ENCODE measurements around the gene CCDC102A. TPM values are rescaled to one million over a fixed set of nuclear protein-coding genes. Genes with fewer than 3 reads are reported as not detected.
"Not testable (repeated sequence)": the region's sequence is repeated elsewhere in the genome, so short reads cannot be mapped to it uniquely, and the experiment has no call there.

The CCDC102A gene
- total RNA-seq, result 10 to 100 TPM; 16.9 to 18.3 TPM
- long read RNA-seq, donor 1, transcript CCDC102A-201 (9 exons, 2,463 nt), result major isoform, 27 of 38 reads
- long read RNA-seq, donor 1, partial matches to known transcripts, result 7 of 38 reads
- long read RNA-seq, donor 1, other reads (novel, unspliced or antisense), result 3 of 38 reads
- long read RNA-seq, donor 2, partial matches to known transcripts, result 6 of 6 reads
- long read RNA-seq, donor 2, other reads (novel, unspliced or antisense), result 0 of 6 reads

DNA sequence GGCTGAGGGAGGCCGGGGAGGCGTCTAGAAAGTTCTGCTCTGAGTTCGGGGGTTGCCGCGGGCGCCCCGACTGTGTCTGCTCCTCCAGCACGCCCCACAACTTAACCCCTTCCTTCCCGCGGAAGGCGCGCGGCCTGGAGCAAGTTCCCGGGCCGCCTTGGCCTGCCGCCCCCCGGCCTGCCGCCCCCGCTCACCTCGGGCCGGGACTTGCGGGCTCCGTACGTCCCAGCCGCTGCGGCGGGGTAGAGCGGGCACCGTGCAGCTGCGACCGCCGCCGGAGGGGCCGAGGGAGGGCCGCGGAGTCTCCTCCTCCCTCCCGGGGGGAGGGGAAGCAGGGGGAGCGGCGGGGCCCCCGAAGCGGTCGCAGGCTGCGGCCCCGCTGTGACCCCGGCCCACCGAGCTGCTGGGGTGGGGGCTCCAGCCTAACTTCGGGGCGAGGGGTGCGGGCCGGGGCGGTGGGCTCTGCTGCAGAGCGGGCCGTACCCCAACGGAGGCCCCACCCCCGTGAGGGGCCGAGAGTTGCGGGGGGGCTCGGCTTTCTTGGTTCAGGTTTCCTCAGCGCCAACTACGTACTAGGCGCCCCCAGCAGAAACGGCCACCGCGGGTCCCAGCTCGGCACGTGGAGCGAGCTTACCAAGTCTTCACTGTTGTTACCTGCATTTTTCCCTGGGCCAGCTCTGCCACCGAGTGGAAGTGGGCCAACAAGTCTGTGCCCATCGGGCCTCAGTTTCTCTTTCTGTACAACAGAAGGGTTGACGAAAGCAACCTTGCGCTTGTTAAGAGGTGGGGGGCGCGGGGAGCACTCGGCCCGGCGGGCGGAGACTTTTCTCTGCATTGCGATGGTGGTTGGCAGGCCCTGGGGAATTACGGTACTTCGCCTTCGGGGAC, at the start of gene CCDC102A:
Gene CCDC102A (minus strand): TSS at position 266 of the 888 bp plus-strand sequence. CDS start 7,394 bp downstream, outside the sequence.
- intact Hi-C loops (cut with DNase I), result no loop called here
- peak; percentile 82 for DNase-seq (ENCODE audit: low spot score)

DNA sequence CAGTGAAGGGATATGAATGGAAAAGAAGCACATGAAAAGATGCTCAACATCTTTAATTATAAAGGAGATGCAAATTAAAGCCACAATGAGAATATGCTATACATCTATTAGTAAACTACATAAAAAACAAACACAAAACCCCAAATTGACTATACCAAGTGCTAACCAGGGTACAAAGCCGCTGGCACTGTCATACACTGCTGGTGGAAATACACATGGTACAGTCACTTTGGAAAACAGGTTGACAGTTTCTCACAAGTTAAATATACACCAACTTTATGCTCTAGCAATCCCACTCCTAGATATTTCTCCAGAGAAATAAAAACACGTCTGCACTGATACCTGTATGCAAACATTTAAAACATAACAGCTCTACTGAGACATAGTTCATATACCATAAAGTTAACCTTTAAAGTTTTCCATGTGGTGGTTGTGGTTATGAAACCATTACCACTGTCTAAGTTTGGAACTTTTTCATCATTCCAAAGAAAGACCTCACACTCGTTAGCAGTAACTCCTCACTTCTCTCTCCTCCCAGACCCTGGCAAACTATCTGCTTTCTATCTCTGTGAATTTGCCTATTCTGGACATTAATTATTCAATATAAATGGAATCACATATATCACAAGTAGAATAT, 48.8 kb upstream of the CCDC102A start:
- intact Hi-C loops (cut with DNase I), result no loop called here
- peak; percentile 19 for DNase-seq (ENCODE audit: low spot score)

GRCh38 chr16:57579361-57579665, 42.9 kb upstream of the CCDC102A start:
- no peak for DNase-seq (ENCODE audit: low spot score)
- intact Hi-C loops (cut with DNase I), result loop anchor here in 1 of 2 donors (5.0 kb wide), 1 partner anchor 68 kb away; no protein-coding TSS in a partner anchor

- DNase-seq (ENCODE audit: low spot score), result no peak
- intact Hi-C loops (cut with DNase I), result loop anchor here in 1 of 2 donors (5.0 kb wide), 1 partner anchor 69 kb away; no protein-coding TSS in a partner anchor
Observed at GRCh38 chr16:57578521-57579360, 42.4 kb upstream of the CCDC102A start.

DNA sequence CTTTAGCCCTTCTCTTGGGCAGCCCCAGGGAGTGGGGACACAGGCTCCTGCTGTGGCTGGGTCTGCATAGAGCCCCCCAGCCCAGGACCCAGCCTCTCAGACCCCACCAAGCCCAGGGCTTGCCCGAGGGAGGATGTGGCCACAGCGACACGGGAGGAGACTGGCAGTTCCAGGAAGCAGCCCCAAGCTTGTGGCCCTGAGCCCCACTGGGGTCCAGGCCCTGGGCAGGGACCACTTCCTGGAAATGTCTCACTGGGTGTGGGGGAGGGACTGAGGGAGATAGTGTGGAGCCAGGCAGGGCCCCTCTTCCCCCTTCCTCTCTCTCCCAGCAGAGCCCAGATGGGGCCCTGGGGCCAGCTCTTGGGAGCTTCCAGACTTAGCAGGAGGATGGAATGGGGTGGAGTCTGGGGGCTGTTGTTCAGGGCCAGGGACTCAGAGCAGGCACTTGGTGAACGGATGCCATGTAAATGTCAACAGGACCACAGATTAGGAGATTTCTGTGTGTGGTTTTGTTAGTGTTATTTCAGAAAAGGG, 41.4 kb upstream of the CCDC102A start:
- DNase-seq (ENCODE audit: low spot score), result no peak
- intact Hi-C loops (cut with DNase I), result loop anchor here in 1 of 2 donors (5.0 kb wide), 1 partner anchor 70 kb away; no protein-coding TSS in a partner anchor

DNA sequence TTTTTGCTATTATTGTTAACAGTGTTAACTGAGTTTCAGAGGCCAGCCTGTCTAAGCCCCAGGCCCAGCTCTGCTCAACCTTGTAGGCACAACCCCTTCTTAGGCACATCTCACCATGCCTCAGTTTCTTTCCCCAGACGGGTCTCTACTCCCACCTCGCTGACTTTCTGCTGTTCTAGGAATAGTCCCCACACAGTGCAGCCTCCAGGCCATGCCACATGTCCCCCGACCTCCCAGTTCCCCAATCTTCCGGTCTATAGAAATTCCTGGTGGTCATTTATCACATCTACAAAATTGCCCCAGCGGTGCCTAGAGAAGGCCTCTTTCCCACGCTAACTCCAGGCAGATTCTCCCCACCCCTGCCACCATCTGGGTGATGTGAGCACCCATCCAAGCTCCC, 40.8 kb upstream of the CCDC102A start:
- DNase-seq (ENCODE audit: low spot score), result no peak
- intact Hi-C loops (cut with DNase I), result loop anchor here in 1 of 2 donors (5.0 kb wide), 1 partner anchor 70 kb away; no protein-coding TSS in a partner anchor

DNA sequence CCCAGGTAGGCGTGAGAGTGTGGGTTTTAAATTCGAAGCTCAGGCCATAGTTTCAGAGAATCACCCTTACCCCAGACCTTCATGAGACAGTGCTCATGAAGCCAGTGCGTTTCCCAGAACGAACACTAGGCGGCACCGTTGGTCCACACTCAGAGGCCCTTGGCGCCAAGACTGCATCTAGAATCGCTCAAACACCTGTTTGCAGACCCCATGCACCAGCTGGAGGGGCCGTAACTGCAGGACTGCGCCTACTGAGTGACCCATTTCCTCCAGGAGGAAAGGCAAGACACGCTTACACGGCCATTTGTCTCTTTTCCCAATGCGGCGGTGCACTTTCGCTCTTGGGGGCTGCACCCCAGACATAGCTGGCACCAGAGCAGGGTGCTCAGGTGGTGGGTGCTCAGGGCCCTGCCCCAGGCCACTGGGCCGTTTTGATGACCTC, 40.1 kb upstream of the CCDC102A start:
- intact Hi-C loops (cut with DNase I), result loop anchor here in 1 of 2 donors (5.0 kb wide), 1 partner anchor 71 kb away; no protein-coding TSS in a partner anchor
- peak; percentile 91 for DNase-seq (ENCODE audit: low spot score)

DNA sequence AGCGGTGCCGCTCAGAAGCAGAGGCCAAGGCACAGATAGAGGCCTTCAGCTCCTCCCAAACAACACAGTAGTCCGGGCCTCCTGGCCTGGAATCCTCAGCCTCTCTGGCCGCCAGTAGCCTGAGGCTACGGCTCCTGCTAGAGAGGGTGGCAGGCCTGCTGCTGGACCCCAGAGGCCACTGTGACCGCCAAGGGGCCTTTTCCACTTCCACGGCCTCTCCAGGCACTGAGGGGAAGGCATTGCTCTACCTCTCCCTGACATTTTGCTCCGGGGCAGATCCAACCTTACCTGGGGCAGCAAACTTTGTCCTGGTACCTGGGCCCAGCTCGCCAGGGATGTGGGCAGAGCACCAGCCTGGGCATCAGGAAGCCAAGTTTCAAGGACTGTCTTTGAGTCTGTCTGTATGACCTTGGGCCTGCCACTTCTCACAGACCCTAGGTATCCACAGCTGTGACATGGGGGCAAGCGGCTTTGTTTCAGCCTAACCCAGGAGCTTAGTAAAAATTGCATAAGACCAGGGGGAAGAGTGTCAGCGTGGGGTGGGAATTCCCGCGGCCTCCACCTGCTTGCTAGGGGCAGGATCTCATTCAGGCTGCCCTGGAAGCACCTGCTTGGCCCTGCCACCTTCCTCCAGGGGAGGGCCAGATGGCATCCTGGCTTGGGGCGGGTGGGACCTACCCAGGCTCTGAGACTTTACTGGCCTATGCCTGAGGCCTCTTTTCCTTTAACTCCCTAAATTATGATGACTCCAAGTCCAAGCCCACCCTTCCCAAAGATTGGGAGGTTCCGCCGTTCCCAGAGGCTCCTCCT, 39.3 kb upstream of the CCDC102A start:
- intact Hi-C loops (cut with DNase I), result loop anchor here in 1 of 2 donors (5.0 kb wide), 1 partner anchor 72 kb away; no protein-coding TSS in a partner anchor
- DNase-seq (ENCODE audit: low spot score), result no peak

- DNase-seq (ENCODE audit: low spot score), result no peak
- intact Hi-C loops (cut with DNase I), result loop anchor here in 1 of 2 donors (5.0 kb wide), 1 partner anchor 72 kb away; no protein-coding TSS in a partner anchor
Observed at GRCh38 chr16:57574646-57575467, 38.5 kb upstream of the CCDC102A start.

GRCh38 chr16:57574086-57574485, 37.7 kb upstream of the CCDC102A start:
- no peak for DNase-seq (ENCODE audit: low spot score)
- intact Hi-C loops (cut with DNase I), result no loop called here

DNA sequence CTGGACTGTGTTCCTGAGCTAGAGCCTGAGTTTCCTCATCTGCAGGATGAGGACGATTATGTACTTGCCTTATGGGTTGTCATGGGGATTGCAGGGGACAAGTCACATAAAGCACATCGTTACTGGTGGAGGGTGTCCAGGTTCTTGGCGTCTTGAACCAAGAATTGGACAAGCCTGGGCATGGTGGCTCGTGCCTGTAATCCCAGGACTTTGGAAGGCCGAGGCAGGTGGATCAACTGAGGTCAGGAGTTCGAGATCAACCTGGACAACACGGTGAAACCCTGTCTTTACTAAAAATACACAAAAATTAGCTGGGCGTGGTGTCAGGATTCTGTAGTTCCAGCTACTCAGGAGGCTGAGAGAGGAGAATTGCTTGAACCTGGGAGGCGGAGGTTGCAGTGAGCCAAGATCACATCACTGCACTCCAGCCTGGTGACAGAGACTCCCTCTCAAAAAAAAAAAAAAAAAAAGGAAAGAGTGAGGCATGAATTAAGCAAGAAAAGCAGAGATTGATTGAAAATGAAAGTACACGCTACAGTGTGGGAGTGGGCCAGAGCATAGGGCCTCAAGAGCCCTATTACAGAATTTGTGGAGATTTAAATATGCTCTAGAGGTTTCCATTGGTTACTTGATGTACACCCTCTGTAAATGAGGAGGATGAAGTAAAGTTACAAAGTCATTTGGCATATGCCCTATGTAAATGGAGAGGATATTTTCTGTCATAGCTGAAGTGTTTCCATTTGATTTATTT, 36.8 kb upstream of the CCDC102A start:
- no peak for DNase-seq (ENCODE audit: low spot score)
- intact Hi-C loops (cut with DNase I), result no loop called here

- intact Hi-C loops (cut with DNase I), result no loop called here
- DNase-seq (ENCODE audit: low spot score), result no peak
Observed at GRCh38 chr16:57571098-57571497, 34.7 kb upstream of the CCDC102A start.

GRCh38 chr16:57570301-57571070, 34.1 kb upstream of the CCDC102A start:
- intact Hi-C loops (cut with DNase I), result no loop called here
- no peak for DNase-seq (ENCODE audit: low spot score)

DNA sequence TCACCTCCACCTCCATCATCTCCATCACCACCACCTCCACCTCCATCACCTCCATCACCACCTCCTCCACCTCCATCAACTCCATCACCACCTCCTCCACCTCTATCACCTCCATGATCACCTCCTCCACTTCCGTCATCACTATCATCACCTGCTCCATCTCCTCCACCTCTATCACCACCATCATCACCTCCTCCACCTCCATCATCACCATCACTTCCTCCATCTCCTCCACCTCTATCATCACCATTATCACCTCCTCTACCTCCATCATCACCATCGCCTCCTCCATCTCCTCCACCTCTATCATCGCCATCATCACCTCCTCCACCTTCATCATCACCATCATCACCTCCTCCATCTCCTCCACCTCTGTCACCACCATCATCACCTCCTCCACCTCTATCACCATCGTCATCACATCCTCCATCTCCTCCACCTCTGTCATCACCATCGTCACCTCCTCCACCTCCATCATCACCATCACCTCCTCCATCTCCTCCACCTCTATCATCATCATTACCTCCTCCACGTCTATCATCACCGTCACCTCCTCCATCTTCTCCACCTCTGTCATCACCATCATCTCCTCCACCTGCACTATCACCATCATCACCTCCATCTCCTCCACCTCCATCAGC, 33.1 kb upstream of the CCDC102A start:
- no peak for DNase-seq (ENCODE audit: low spot score)
- intact Hi-C loops (cut with DNase I), result loop anchor here in 1 of 2 donors (5.0 kb wide), 1 partner anchor 998 kb away; no protein-coding TSS in a partner anchor

DNA sequence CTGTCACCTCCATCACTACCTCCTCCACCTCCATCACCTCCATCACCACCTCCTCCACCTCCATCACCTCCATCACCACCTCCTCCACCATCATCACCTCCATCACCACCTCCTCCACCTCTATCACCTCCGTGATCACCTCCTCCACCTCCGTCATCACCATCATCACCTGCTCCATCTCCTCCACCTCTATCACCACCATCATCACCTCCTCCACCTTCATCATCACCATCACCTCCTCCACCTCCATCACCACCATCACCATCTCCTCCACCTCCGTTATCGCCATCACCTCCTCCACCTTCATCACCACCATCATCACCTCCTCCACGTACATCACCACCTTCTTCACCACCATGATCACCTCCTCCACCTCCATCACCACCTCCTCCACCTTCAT, 32.4 kb upstream of the CCDC102A start:
- not testable (repeated sequence) for DNase-seq (ENCODE audit: low spot score)
- intact Hi-C loops (cut with DNase I), result loop anchor here in 1 of 2 donors (5.0 kb wide), 1 partner anchor 999 kb away; no protein-coding TSS in a partner anchor

All from posterior vena cava (tissue), 2 donors.